RWPE1 (cell line): ENCODE data around the gene SEMA4C.

Source experiments
- CTCF ChIA-PET: fragments of 350-600 bp; sonication (Branson Sonifier 250); formaldehyde crosslinking; extraction: SDS; loops from one replicate; lab custom pipeline; 2021; lab: Yijun Ruan, JAX
- POLR2A ChIA-PET: fragments of 400-600 bp; formaldehyde crosslinking; extraction: SDS; loops from one replicate; lab custom pipeline; 2020; ENCODE audit warnings: antibody characterized with exemption; ENCODE audit not compliant: low non-redundant PET; lab: Yijun Ruan, JAX
- DNase-seq: peaks from one replicate; pipeline ENCODE4 v3.0.0; 2012; ENCODE audit warnings: low spot score
- H3K27ac ChIP-seq: fragments of 450-650 bp; 2 replicates; pipeline ENCODE4 v1.5.1; 2017
- TF ChIP-seq, protein P1 (sequence below): fragments of 450-650 bp; conservative IDR thresholded peaks from 2 replicates; pipeline ENCODE4 v1.5.1; 2017; ENCODE audit warnings: low read depth, mild to moderate bottlenecking

The SEMA4C gene

DNA sequence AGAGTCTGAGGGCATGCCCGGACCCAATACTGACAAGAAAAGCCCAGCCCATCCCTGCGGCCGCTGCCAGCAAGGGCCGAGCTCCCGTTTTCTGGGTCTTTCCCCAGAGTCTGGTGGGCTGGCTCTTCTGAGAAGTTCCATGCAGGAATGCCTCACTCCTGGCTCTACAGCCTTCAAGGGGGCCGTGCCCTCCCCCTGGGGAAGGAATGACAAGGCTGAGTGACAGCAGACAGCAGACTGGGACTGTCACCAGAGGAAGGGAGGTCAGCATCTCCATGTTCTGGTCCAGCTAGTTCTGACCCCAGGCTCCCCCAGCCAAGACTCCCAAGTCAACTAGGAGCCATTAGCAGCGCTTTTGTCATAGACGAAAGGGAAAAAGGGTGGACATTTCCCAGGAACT is 13.0 kb upstream of the SEMA4C start:
- TF ChIP-seq, protein P1, sequence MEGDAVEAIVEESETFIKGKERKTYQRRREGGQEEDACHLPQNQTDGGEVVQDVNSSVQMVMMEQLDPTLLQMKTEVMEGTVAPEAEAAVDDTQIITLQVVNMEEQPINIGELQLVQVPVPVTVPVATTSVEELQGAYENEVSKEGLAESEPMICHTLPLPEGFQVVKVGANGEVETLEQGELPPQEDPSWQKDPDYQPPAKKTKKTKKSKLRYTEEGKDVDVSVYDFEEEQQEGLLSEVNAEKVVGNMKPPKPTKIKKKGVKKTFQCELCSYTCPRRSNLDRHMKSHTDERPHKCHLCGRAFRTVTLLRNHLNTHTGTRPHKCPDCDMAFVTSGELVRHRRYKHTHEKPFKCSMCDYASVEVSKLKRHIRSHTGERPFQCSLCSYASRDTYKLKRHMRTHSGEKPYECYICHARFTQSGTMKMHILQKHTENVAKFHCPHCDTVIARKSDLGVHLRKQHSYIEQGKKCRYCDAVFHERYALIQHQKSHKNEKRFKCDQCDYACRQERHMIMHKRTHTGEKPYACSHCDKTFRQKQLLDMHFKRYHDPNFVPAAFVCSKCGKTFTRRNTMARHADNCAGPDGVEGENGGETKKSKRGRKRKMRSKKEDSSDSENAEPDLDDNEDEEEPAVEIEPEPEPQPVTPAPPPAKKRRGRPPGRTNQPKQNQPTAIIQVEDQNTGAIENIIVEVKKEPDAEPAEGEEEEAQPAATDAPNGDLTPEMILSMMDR: no peak
- POLR2A ChIA-PET: interaction anchor here (2.0 kb wide), 1 partner anchor 45 kb away, joined by 5 read pairs; no protein-coding TSS in a partner anchor
- no peak for DNase-seq
- peak overlapping the region; percentile 45 for H3K27ac ChIP-seq
- CTCF ChIA-PET: interaction anchor here (0.6 kb wide), 1 partner anchor 44 kb away, joined by 3 read pairs; no protein-coding TSS in a partner anchor

DNA sequence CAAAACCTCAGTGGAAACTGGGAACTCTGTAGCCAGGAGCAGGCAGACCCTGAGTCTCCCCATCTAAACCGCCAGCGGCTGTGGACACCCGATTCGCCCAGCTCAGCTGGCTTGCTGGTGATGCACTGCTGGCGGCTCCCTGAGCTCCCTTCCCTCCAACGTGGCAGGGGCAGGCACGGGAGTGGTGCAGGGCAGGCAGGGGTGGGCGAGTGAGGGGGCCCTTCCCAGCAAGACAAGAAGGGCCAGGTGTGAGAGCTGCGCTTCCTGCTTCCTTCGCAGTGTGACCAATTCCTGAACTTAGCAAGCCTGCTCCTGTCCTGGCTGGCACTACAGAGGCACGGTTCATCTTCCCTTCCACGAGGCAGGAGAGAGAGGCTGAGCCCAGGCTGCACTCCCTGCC is 12.3 kb upstream of the SEMA4C start:
- POLR2A ChIA-PET: interaction anchor here (1.0 kb wide), 1 partner anchor 44 kb away, joined by 3 read pairs; no protein-coding TSS in a partner anchor
- no peak for DNase-seq
- CTCF ChIA-PET: interaction anchor here (0.6 kb wide), 1 partner anchor 783 kb away, joined by 5 read pairs; no protein-coding TSS in a partner anchor
- TF ChIP-seq, protein P1: no peak
- H3K27ac ChIP-seq: peak overlapping the region; percentile 45

DNA sequence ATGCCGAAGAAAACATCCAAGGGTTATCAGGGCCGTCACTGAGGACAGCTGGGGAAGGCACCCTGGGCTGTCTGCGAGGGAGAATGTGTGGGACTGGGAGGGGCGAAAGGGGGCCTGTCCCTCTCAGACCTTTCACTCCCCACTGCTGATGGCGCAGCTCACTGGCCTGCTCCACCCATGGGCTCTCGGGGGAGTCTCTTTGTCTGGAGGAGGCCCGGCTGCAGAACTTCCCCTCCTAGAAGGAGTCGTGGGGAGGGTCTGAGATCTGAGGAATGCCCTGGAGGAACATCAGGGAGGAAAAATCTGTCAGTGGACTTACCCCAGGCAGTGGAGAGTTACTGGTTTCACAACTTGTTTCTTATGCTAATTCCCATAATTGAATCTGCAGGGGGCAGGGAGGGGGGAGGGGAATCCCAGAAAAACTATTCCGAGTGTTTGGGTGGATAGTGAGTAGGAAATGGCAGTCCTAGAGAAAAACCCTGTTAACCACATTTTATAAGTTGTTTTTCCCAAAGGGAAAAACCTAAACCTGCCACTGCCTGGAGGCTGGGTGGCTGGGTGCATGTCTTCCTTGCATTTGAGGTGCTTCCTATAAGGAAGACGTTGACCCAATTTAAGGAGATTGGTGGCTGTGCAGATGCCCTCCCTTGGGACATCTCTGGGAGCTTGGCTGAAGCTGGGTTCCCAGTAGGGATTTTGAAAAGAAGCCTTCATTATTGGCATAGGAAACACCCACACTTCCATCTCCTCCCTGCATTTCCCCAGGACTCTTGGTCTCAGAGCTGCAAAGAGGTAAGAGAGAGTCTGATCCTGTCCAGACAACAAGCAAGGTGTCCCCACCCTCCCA is 11.7 kb upstream of the SEMA4C start:
- TF ChIP-seq, protein P1: no peak
- no peak for DNase-seq
- ChIA-PET POLR2A (interaction anchor here (1.0 kb wide), 1 partner anchor 45 kb away, joined by 3 read pairs; no protein-coding TSS in a partner anchor), CTCF (no interaction called here)
- H3K27ac ChIP-seq: peak overlapping the region; percentile 45

DNA sequence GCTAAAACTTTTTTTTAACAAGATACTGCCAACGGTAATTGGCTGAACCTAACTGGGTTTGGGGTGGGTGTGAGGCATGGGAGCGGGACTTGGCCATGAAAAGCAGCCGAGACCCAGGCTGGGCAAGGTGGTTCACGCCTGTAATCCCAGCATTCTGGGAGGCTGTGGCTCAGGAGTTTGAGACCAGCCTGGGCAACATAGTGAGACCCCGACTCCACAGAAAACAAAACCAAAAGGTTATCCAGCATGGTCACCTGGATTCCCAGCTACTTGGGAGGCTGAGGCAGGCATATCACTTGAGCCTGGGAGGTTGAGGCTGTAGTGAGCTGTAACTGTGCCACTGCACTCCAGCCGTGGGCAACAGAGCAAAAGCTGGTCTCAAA is 11.0 kb upstream of the SEMA4C start:
- ChIA-PET POLR2A (no interaction called here), CTCF (interaction anchor here (1.0 kb wide), 1 partner anchor 12 kb away, joined by 3 read pairs; no protein-coding TSS in a partner anchor)
- no peak for DNase-seq
- H3K27ac ChIP-seq: no peak overlapping the region
- TF ChIP-seq, protein P1: no peak

DNA sequence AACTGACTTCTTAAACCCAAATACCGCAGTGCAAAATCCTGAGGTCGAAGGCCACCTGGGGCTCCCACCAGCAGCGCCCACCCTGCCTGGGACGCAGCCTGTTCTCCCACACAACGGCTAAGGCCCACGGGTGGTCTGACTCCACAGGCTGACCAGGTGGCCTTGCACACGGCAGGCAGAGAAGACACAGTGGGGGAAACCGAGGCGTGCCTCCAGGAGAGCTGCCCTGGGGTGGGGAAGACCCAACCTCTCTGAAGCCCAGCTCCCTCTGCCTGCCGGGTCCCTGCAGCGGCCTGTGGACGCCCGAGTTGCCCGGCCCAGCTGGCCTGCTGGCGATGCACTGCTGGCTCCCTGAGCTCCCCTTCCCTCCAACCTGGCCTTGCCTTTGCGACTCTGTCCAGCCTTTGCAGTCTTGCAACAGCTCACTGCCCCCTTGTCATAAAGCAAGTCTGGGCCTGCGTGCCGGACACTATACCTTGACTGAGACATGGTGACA is 9.7 kb upstream of the SEMA4C start:
- POLR2A ChIA-PET: no interaction called here
- DNase-seq: no peak
- no peak overlapping the region for H3K27ac ChIP-seq
- CTCF ChIA-PET: interaction anchor here (0.6 to 0.7 kb wide), 4 partner anchors 15 to 559 kb away, joined by 3 to 6 read pairs (median 3); no protein-coding TSS in a partner anchor
- TF ChIP-seq, protein P1: no peak

DNA sequence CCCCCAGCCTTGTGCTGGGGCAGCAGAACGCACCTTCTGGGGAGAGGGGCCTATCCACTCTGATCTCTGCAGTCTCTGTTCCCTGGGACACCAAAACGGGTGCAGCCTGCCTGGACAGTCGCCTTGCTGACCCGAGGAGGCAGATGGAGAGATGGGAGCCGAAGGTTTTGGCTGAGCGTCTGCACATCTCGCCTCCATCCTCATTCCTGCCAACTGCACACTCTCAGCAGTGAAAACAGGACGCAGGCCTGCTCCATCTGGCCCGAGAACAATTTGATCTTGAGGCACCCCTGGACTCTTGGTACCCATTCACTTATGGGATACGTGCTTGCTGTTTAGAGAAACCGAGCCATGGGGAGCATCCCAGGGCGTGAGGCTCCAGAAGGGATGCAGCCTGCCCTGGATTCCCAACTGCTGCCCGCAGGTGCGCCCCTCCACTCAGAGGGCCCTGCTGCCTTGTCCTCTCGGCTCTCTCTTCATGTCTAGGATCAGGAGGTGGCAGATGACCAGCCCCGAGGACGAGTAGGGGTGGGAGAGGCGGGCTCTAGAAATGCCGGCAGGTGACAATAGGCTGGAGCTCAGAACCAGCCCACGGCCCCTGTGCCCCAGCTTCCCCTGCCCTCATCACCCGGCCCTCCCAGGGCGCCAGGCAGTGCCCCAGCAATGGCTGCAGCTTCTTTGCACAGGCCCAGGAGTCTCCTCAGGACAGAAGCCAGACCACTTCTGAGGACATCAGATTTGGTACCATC is 9.1 kb upstream of the SEMA4C start:
- DNase-seq: no peak
- POLR2A ChIA-PET: no interaction called here
- CTCF ChIA-PET: interaction anchor here (0.6 kb wide), 3 partner anchors 72 to 558 kb away, joined by 3 read pairs; no protein-coding TSS in a partner anchor
- TF ChIP-seq, protein P1: no peak
- H3K27ac ChIP-seq: no peak overlapping the region
